ENCODE data around the gene CCDC106. TPM values are rescaled to one million over a fixed set of nuclear protein-coding genes. Genes with fewer than 3 reads are reported as not detected.

CCDC106 gene
- total RNA-seq, 1 donor from 2014 or later = 3.1 TPM

DNA sequence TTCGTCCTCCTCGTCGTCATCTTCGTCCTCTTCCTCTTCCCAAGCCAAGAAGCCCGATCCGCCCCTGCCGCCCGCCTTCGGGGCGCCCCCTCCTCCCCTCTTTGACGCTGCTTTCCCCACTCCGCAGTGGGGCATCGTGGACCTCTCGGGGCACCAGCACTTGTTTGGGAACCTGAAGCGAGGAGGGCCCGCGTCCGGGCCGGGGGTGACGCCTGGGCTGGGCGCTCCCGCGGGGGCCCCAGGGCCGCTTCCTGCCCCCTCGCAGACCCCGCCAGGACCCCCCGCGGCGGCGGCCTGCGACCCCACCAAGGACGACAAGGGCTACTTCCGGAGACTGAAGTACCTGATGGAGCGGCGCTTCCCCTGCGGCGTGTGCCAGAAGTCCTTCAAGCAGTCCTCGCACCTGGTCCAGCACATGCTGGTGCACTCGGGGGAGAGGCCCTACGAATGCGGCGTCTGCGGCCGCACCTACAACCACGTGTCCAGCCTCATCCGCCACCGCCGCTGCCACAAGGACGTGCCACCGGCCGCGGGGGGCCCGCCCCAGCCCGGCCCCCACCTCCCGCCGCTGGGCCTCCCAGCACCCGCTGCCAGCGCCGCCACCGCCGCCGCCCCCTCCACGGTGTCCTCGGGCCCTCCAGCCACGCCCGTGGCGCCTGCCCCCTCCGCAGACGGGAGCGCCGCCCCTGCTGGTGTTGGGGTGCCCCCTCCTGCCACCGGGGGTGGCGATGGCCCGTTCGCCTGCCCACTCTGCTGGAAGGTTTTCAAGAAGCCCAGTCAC lies 33.9 kb upstream of the CCDC106 start:
- Histone ChIP-seq H3K9ac (ENCODE audit: low read depth in 1 of 3, low read length in 3 of 3) (no peak overlapping the region), H3K4me1 (ENCODE audit: control insufficient read depth in 3 of 3, insufficient read depth in 3 of 3, low read length in 3 of 3) (peaks cover 32 to 42% (median 38%) of the 10 kb centered on the region in 3 donors), H3K36me3 (ENCODE audit: control insufficient read depth in 3 of 3, insufficient read depth in 3 of 3, low read length in 3 of 3) (peaks cover 22 to 34% (median 29%) of the 10 kb centered on the region in 3 donors), H3K27me3 (ENCODE audit: control insufficient read depth in 3 of 3, insufficient read depth in 3 of 3, low read length in 3 of 3) (no peaks in the 10 kb centered on the region), H3K9me3 (ENCODE audit: control insufficient read depth in 3 of 3, low read length in 3 of 3) (no peaks in the 10 kb centered on the region), H3K4me3 (ENCODE audit: low read length in 3 of 3) (no peak overlapping the region), H3K27ac (ENCODE audit: low read depth, low read length) (no peak overlapping the region)

DNA sequence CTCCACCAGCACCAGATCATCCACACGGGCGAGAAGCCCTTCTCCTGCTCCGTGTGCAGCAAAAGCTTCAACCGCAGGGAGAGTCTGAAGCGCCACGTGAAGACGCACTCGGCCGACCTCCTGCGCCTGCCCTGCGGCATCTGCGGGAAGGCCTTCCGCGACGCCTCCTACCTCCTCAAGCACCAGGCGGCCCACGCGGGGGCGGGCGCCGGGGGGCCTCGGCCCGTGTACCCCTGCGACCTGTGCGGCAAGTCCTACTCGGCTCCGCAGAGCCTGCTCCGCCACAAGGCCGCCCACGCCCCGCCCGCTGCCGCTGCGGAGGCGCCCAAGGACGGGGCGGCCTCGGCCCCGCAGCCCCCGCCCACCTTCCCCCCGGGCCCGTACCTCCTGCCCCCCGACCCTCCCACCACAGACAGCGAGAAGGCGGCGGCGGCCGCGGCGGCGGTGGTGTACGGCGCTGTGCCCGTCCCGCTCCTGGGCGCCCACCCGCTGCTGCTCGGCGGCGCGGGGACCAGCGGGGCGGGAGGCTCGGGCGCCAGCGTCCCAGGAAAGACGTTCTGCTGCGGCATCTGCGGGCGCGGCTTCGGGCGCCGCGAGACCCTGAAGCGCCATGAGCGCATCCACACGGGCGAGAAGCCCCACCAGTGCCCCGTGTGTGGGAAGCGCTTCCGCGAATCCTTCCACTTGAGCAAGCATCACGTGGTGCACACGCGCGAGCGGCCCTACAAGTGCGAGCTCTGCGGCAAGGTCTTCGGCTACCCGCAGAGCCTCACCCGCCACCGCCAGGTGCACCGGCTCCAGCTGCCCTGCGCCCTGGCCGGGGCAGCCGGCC lies 33.1 kb upstream of the CCDC106 start:
- H3K27ac ChIP-seq (ENCODE audit: low read depth, low read length) = no peak overlapping the region
- peaks cover 15 to 34% (median 21%) of the 10 kb centered on the region in 3 donors for H3K36me3 ChIP-seq (ENCODE audit: control insufficient read depth in 3 of 3, insufficient read depth in 3 of 3, low read length in 3 of 3)

DNA sequence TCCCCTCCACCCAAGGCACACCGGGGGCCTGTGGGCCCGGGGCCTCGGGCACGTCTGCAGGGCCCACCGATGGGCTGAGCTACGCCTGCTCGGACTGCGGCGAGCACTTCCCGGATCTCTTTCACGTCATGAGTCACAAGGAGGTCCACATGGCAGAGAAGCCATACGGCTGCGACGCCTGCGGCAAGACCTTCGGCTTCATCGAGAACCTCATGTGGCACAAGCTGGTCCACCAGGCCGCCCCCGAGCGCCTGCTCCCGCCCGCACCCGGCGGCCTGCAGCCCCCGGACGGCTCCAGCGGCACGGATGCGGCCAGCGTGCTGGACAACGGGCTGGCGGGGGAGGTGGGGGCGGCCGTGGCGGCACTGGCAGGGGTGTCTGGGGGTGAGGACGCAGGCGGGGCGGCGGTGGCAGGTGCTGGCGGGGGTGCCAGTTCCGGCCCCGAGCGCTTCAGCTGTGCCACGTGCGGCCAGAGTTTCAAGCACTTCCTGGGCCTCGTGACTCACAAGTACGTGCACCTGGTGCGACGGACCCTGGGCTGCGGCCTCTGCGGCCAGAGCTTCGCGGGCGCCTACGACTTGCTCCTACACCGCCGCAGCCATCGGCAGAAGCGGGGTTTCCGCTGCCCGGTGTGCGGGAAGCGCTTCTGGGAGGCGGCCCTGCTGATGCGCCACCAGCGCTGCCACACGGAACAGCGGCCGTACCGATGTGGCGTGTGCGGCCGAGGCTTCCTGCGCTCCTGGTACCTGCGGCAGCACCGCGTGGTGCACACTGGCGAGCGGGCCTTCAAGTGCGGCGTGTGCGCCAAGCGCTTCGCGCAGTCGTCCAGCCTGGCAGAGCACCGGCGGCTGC lies 32.2 kb upstream of the CCDC106 start:
- no peaks in the 10 kb centered on the region for H3K27me3 ChIP-seq (ENCODE audit: control insufficient read depth in 3 of 3, insufficient read depth in 3 of 3, low read length in 3 of 3)
- peaks cover 15 to 31% (median 21%) of the 10 kb centered on the region in 3 donors for H3K36me3 ChIP-seq (ENCODE audit: control insufficient read depth in 3 of 3, insufficient read depth in 3 of 3, low read length in 3 of 3)

More for the DNA sequence above, 33.1 kb upstream of the CCDC106 start:
- no peaks in the 10 kb centered on the region for H3K9me3 ChIP-seq (ENCODE audit: control insufficient read depth in 3 of 3, low read length in 3 of 3)
- H3K4me3 ChIP-seq (ENCODE audit: low read length in 3 of 3) = no peak overlapping the region
- peaks cover 37 to 42% (median 39%) of the 10 kb centered on the region in 3 donors for H3K4me1 ChIP-seq (ENCODE audit: control insufficient read depth in 3 of 3, insufficient read depth in 3 of 3, low read length in 3 of 3)
- no peak overlapping the region for H3K9ac ChIP-seq (ENCODE audit: low read depth in 1 of 3, low read length in 3 of 3)
- H3K27me3 ChIP-seq (ENCODE audit: control insufficient read depth in 3 of 3, insufficient read depth in 3 of 3, low read length in 3 of 3) = no peaks in the 10 kb centered on the region

DNA sequence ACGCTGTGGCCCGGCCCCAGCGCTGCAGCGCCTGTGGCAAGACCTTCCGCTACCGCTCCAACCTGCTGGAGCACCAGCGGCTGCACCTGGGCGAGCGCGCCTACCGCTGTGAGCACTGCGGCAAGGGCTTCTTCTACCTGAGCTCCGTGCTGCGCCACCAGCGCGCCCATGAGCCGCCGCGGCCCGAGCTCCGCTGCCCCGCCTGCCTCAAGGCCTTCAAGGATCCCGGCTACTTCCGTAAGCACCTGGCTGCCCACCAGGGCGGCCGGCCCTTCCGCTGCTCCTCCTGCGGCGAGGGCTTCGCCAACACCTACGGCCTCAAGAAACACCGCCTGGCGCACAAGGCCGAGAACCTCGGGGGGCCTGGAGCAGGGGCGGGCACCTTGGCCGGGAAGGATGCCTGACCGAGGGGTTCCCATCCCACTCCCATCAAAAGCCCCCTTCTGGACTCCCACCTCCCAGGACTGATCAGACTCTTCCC lies 31.6 kb upstream of the CCDC106 start:
- Histone ChIP-seq H3K36me3 (ENCODE audit: control insufficient read depth in 3 of 3, insufficient read depth in 3 of 3, low read length in 3 of 3) (peaks cover 17 to 36% (median 26%) of the 10 kb centered on the region in 3 donors), H3K27ac (ENCODE audit: low read depth, low read length) (no peak overlapping the region), H3K4me1 (ENCODE audit: control insufficient read depth in 3 of 3, insufficient read depth in 3 of 3, low read length in 3 of 3) (peaks cover 37 to 44% (median 40%) of the 10 kb centered on the region in 3 donors), H3K4me3 (ENCODE audit: low read length in 3 of 3) (no peak overlapping the region), H3K9ac (ENCODE audit: low read depth in 1 of 3, low read length in 3 of 3) (no peak overlapping the region), H3K9me3 (ENCODE audit: control insufficient read depth in 3 of 3, low read length in 3 of 3) (no peaks in the 10 kb centered on the region), H3K27me3 (ENCODE audit: control insufficient read depth in 3 of 3, insufficient read depth in 3 of 3, low read length in 3 of 3) (no peaks in the 10 kb centered on the region)

More for the DNA sequence above, 32.2 kb upstream of the CCDC106 start:
- Histone ChIP-seq H3K4me3 (ENCODE audit: low read length in 3 of 3) (no peak overlapping the region), H3K9me3 (ENCODE audit: control insufficient read depth in 3 of 3, low read length in 3 of 3) (no peaks in the 10 kb centered on the region), H3K9ac (ENCODE audit: low read depth in 1 of 3, low read length in 3 of 3) (no peak overlapping the region), H3K27ac (ENCODE audit: low read depth, low read length) (no peak overlapping the region), H3K4me1 (ENCODE audit: control insufficient read depth in 3 of 3, insufficient read depth in 3 of 3, low read length in 3 of 3) (peaks cover 39 to 44% (median 40%) of the 10 kb centered on the region in 3 donors)

DNA sequence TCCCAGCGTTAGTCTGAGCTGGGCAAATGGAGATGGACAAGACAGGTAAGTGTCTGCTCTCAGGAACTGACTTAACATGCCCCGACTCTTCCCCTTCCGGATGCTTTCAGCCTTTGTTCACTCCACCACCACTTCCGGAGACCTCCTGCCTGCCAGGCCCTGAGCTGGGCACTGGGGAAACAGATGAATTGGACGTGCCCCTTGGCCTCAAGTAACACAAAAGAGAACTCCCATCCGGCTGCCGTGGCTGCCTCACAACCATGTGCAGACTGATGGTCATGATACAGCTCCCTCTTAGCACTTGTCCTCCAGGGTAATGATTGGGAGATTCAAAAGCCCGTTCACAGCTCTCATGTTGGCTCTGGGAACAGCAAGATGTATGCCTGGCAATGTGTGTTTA lies 30.6 kb upstream of the CCDC106 start:
- no peak overlapping the region for H3K27ac ChIP-seq (ENCODE audit: low read depth, low read length)
- no peak overlapping the region for H3K9ac ChIP-seq (ENCODE audit: low read depth in 1 of 3, low read length in 3 of 3)
- peaks cover 27 to 42% (median 35%) of the 10 kb centered on the region in 3 donors for H3K4me1 ChIP-seq (ENCODE audit: control insufficient read depth in 3 of 3, insufficient read depth in 3 of 3, low read length in 3 of 3)
- peaks cover 17 to 39% (median 26%) of the 10 kb centered on the region in 3 donors for H3K36me3 ChIP-seq (ENCODE audit: control insufficient read depth in 3 of 3, insufficient read depth in 3 of 3, low read length in 3 of 3)
- no peaks in the 10 kb centered on the region for H3K9me3 ChIP-seq (ENCODE audit: control insufficient read depth in 3 of 3, low read length in 3 of 3)
- H3K4me3 ChIP-seq (ENCODE audit: low read length in 3 of 3) = no peak overlapping the region
- H3K27me3 ChIP-seq (ENCODE audit: control insufficient read depth in 3 of 3, insufficient read depth in 3 of 3, low read length in 3 of 3) = no peaks in the 10 kb centered on the region

DNA sequence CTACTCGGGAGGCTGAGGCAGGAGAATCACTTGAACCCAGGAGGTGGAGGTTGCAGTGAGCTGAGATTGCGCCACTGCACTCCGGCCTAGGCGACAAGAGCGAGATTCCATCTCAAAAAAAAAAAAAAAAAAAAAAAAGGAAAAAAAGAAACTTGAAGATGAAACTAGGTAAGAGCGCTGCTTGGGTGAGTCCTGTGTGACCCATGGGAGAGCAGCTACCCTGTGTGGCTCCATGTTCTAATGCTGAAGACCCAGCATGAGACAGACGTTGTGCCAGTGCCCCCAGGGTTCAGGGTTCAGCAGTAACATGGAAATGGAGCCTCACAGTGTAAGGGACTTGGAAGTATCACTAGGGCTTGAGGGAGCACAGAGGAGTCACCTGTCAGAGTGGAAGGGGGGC lies 29.6 kb upstream of the CCDC106 start:
- H3K27ac ChIP-seq (ENCODE audit: low read depth, low read length) = no peak overlapping the region
- H3K36me3 ChIP-seq (ENCODE audit: control insufficient read depth in 3 of 3, insufficient read depth in 3 of 3, low read length in 3 of 3) = peaks cover 17 to 34% (median 26%) of the 10 kb centered on the region in 3 donors
- H3K9ac ChIP-seq (ENCODE audit: low read depth in 1 of 3, low read length in 3 of 3) = no peak overlapping the region
- no peaks in the 10 kb centered on the region for H3K9me3 ChIP-seq (ENCODE audit: control insufficient read depth in 3 of 3, low read length in 3 of 3)
- no peaks in the 10 kb centered on the region for H3K27me3 ChIP-seq (ENCODE audit: control insufficient read depth in 3 of 3, insufficient read depth in 3 of 3, low read length in 3 of 3)
- H3K4me3 ChIP-seq (ENCODE audit: low read length in 3 of 3) = no peak overlapping the region
- H3K4me1 ChIP-seq (ENCODE audit: control insufficient read depth in 3 of 3, insufficient read depth in 3 of 3, low read length in 3 of 3) = peaks cover 26 to 46% (median 37%) of the 10 kb centered on the region in 3 donors

DNA sequence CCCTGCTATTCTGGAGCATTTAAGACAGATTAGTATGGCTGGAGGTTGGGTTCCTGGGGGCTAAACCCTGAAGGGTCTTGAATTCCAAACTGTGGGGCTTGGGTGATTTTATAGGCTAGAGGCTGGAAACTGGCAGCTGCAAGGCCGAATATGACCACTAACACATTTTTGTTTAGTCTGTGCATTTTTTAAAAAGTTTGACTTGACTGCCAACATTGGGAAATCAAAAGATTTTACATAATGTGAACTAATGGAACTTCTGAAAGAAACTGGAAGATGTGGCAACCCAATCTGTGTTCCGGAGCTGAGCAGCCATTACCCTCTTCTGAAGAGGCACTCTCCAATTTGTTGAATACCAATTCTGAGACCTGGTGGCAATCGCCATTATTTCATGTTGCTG lies 28.7 kb upstream of the CCDC106 start:
- Histone ChIP-seq H3K27ac (ENCODE audit: low read depth, low read length) (no peak overlapping the region), H3K27me3 (ENCODE audit: control insufficient read depth in 3 of 3, insufficient read depth in 3 of 3, low read length in 3 of 3) (no peaks in the 10 kb centered on the region), H3K4me3 (ENCODE audit: low read length in 3 of 3) (no peak overlapping the region), H3K36me3 (ENCODE audit: control insufficient read depth in 3 of 3, insufficient read depth in 3 of 3, low read length in 3 of 3) (peaks cover 17 to 34% (median 26%) of the 10 kb centered on the region in 3 donors), H3K4me1 (ENCODE audit: control insufficient read depth in 3 of 3, insufficient read depth in 3 of 3, low read length in 3 of 3) (peaks cover 32 to 46% (median 42%) of the 10 kb centered on the region in 3 donors), H3K9me3 (ENCODE audit: control insufficient read depth in 3 of 3, low read length in 3 of 3) (no peaks in the 10 kb centered on the region), H3K9ac (ENCODE audit: low read depth in 1 of 3, low read length in 3 of 3) (no peak overlapping the region)

DNA sequence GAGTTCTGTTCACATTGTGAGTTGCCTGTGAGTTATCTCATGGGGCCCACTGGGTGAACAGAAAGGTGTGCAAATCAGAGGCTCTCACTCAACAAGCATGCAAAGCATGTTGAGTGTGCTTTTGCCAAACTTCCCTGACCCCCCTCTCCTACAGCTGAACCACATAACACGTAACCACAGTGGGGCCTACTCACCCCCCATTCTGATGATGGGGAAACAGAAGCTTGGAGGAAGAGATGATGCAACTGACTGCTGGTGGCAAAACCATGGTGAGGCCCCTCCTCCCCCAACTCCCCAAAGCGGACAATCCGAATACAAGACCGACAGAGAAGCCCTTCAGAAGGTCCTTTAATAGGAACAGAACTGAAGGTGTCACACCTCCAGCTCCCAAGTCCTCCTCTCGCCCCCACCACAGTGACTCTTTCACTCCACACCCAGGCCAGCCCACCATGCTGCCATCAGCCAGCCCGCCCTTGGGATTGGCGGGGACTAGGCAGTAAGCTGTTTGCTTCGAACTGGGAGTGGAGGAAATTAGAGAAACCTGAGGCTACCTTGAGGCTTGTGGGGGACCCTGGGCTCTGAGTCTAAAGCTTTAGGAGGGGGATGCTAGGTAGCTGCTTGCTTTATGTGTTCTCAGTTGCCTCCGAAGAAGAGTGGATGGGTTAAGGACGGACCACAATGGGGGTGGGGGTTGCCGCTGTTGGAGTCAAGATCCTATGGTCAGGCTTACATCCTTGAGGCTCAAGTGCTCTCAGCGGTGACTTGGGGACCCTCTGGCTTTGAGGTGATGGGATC lies 27.4 kb upstream of the CCDC106 start:
- Histone ChIP-seq H3K27me3 (ENCODE audit: control insufficient read depth in 3 of 3, insufficient read depth in 3 of 3, low read length in 3 of 3) (no peaks in the 10 kb centered on the region), H3K36me3 (ENCODE audit: control insufficient read depth in 3 of 3, insufficient read depth in 3 of 3, low read length in 3 of 3) (peaks cover 17 to 29% (median 22%) of the 10 kb centered on the region in 3 donors), H3K4me3 (ENCODE audit: low read length in 3 of 3) (no peak overlapping the region), H3K9me3 (ENCODE audit: control insufficient read depth in 3 of 3, low read length in 3 of 3) (no peaks in the 10 kb centered on the region), H3K27ac (ENCODE audit: low read depth, low read length) (peak overlapping the region; percentile 6), H3K9ac (ENCODE audit: low read depth in 1 of 3, low read length in 3 of 3) (peak overlapping the region in 1 of 3 donors; percentile 50), H3K4me1 (ENCODE audit: control insufficient read depth in 3 of 3, insufficient read depth in 3 of 3, low read length in 3 of 3) (peaks cover 37 to 53% (median 48%) of the 10 kb centered on the region in 3 donors)
